SK-N-SH treated with all-trans-retinoic acid at 6 μM for 48 hours (cell line): ENCODE data around the gene PCID2.
A peak's percentile ranks its signal among the peaks of the same experiment; 100 is the strongest.

Experiments used
- ATAC-seq: fragments of 200-7000 bp; cut with Tn5 transposase; 3 replicates; pipeline ENCODE4 v1.9.1; 2020; ENCODE audit warnings: mild to moderate bottlenecking, moderate library complexity
- BACH2 ChIP-seq: fragments of 250-450 bp; sonication (Bioruptor Pico); IDR thresholded peaks from 2 replicates; pipeline ENCODE4 v1.9.0; 2021; ENCODE audit warnings: mild to moderate bottlenecking, borderline replicate concordance
- CSDC2 ChIP-seq: fragments of 250-450 bp; sonication (Bioruptor Pico); IDR thresholded peaks from 2 replicates; pipeline ENCODE4 v1.5.0; 2020; ENCODE audit warnings: mild to moderate bottlenecking, moderate library complexity
- ISL1 ChIP-seq: fragments of 250-450 bp; sonication (Bioruptor Pico); IDR thresholded peaks from 2 replicates; pipeline ENCODE4 v2.1.2; 2022; ENCODE audit warnings: mild to moderate bottlenecking, moderate library complexity
- OSR1 ChIP-seq: fragments of 250-450 bp; sonication (Bioruptor Pico); IDR thresholded peaks from 2 replicates; pipeline ENCODE4 v1.8.0; 2022; ENCODE audit warnings: moderate library complexity, mild to moderate bottlenecking, inconsistent platforms
- PATZ1 ChIP-seq: fragments of 250-450 bp; sonication (Bioruptor Pico); IDR thresholded peaks from 2 replicates; pipeline ENCODE4 v1.8.0; 2020; ENCODE audit warnings: mild to moderate bottlenecking, moderate library complexity, borderline replicate concordance
- POU6F1 ChIP-seq: fragments of 250-450 bp; sonication (Bioruptor Pico); IDR thresholded peaks from 2 replicates; pipeline ENCODE4 v1.8.0; 2021; ENCODE audit warnings: low read depth, mild to moderate bottlenecking, moderate library complexity, borderline replicate concordance
- RARB ChIP-seq: fragments of 250-450 bp; sonication (Bioruptor Pico); IDR thresholded peaks from 2 replicates; pipeline ENCODE4 v1.8.0; 2021; ENCODE audit warnings: mild to moderate bottlenecking, moderate library complexity
- SNAI2 ChIP-seq: fragments of 250-450 bp; sonication (Bioruptor Pico); IDR thresholded peaks from 2 replicates; pipeline ENCODE4 v1.5.0; 2020; ENCODE audit warnings: mild to moderate bottlenecking, moderate library complexity
- TCF4 ChIP-seq: fragments of 250-450 bp; sonication (Bioruptor Pico); IDR thresholded peaks from 2 replicates; pipeline ENCODE4 v1.8.0; 2021; ENCODE audit warnings: mild to moderate bottlenecking, moderate library complexity, borderline replicate concordance
- TOX ChIP-seq: fragments of 250-450 bp; sonication (Bioruptor Pico); IDR thresholded peaks from 2 replicates; pipeline ENCODE4 v1.8.0; 2021; ENCODE audit warnings: mild to moderate bottlenecking, moderate library complexity, borderline replicate concordance
- TSHZ2 ChIP-seq: fragments of 250-450 bp; sonication (Bioruptor Pico); IDR thresholded peaks from 2 replicates; pipeline ENCODE4 v1.5.0; 2020; ENCODE audit warnings: mild to moderate bottlenecking, moderate library complexity
- ZFP3 ChIP-seq: fragments of 250-450 bp; sonication (Bioruptor Pico); IDR thresholded peaks from 2 replicates; pipeline ENCODE4 v1.5.0; 2020; ENCODE audit warnings: mild to moderate bottlenecking, moderate library complexity
- ZFP30 ChIP-seq: fragments of 450-650 bp; formaldehyde crosslinking; IDR thresholded peaks from 2 replicates; pipeline ENCODE4 v1.5.0; 2022; ENCODE audit warnings: mild to moderate bottlenecking, moderate library complexity
- ZNF565 ChIP-seq: fragments of 450-650 bp; formaldehyde crosslinking; conservative IDR thresholded peaks from 2 replicates; pipeline ENCODE4 v1.5.0; 2020; ENCODE audit warnings: low read depth, mild to moderate bottlenecking, moderate library complexity
- ZNF70 ChIP-seq: fragments of 450-650 bp; formaldehyde crosslinking; IDR thresholded peaks from 2 replicates; pipeline ENCODE4 v1.5.0; 2020; ENCODE audit warnings: mild to moderate bottlenecking, moderate library complexity
- ZNF8 ChIP-seq: fragments of 450-650 bp; formaldehyde crosslinking; IDR thresholded peaks from 2 replicates; pipeline ENCODE4 v1.5.0; 2020; ENCODE audit warnings: mild to moderate bottlenecking, moderate library complexity
- TF ChIP-seq, protein P1 (sequence below): fragments of 250-450 bp; sonication (Bioruptor Pico); IDR thresholded peaks from 2 replicates; pipeline ENCODE4 v1.5.1; 2020; ENCODE audit warnings: low read depth, mild to moderate bottlenecking, moderate library complexity
- TF ChIP-seq, protein P2 (sequence below): fragments of 250-450 bp; sonication (Bioruptor Pico); IDR thresholded peaks from 2 replicates; pipeline ENCODE4 v1.5.1; 2021; ENCODE audit warnings: mild to moderate bottlenecking, moderate library complexity

PCID2 gene

DNA sequence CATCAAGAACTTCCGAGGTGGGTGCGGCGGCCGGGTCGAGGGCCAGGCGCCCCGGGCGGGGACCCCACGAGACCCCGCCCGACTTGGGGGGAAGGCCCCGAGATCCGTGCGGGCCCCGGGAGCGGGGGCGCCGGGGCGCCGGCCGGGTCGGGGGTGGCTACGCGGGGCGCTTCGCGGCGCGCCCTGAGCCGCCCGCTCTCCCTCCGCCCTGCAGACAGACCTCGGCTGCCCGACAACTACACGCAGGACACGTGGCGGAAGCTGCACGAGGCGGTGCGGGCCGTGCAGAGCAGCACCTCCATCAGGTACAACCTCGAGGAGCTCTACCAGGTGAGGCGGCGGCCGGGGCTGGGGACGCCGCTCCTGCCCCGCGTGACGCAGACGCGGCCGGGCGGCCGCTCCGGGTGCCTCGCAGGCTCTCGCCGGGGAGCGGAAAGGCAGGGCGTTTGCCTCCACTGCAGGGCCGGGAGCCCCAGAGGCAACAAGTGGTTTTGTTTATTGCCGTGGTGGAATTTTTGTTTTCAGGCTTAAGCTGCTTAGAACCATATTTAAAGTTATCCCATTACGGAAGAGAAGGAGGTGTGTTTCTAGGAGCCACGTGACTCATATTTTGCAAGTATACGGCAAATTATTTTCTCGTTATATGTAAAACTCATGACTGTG is 1.4 kb upstream of the PCID2 start:
- 0 out of 2 replicates have a peak, but pooled peaks have one; percentile 30 for TF ChIP-seq ZFP3 (CRISPR knock-in tag)
- TF ChIP-seq CSDC2 (CRISPR knock-in tag), result no peak
- no peak for TF ChIP-seq TOX (CRISPR knock-in tag)
- TF ChIP-seq ZNF565 (CRISPR knock-in tag), result no peak
- TF ChIP-seq TCF4, result no peak
- ATAC-seq, result peak; percentile 20

DNA sequence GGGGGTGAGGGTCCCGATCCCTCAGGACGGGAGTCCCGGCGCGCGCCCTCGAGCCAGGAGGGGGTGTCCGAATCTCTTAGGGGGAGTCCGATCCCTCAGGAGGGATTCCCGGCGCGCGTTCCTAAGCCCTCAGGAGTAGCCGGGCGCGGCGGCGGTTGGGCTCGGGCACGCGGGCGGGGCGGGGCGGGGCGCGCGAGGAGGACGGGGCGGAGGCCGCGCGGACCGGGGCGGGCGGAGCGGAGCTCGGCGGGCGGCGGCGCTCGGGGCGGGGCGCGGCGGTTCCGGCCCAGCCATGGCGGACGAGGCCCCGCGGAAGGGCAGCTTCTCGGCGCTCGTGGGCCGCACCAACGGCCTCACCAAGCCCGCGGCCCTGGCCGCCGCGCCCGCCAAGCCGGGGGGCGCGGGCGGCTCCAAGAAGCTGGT is 878 bp upstream of the PCID2 start, which contains the start of gene CUL4A:
CUL4A (plus strand) TSS at position 278 of the 423 bp plus-strand sequence; CDS start at position 293, 15 bp downstream.
- TF ChIP-seq, protein P1, sequence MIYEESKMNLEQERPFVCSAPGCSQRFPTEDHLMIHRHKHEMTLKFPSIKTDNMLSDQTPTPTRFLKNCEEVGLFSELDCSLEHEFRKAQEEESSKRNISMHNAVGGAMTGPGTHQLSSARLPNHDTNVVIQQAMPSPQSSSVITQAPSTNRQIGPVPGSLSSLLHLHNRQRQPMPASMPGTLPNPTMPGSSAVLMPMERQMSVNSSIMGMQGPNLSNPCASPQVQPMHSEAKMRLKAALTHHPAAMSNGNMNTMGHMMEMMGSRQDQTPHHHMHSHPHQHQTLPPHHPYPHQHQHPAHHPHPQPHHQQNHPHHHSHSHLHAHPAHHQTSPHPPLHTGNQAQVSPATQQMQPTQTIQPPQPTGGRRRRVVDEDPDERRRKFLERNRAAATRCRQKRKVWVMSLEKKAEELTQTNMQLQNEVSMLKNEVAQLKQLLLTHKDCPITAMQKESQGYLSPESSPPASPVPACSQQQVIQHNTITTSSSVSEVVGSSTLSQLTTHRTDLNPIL (CRISPR knock-in tag), result no peak
- TF ChIP-seq OSR1 (CRISPR knock-in tag), result no peak
- TF ChIP-seq, protein P2, sequence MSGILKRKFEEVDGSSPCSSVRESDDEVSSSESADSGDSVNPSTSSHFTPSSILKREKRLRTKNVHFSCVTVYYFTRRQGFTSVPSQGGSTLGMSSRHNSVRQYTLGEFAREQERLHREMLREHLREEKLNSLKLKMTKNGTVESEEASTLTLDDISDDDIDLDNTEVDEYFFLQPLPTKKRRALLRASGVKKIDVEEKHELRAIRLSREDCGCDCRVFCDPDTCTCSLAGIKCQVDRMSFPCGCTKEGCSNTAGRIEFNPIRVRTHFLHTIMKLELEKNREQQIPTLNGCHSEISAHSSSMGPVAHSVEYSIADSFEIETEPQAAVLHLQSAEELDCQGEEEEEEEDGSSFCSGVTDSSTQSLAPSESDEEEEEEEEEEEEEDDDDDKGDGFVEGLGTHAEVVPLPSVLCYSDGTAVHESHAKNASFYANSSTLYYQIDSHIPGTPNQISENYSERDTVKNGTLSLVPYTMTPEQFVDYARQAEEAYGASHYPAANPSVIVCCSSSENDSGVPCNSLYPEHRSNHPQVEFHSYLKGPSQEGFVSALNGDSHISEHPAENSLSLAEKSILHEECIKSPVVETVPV (CRISPR knock-in tag), result no peak
- TF ChIP-seq TSHZ2 (CRISPR knock-in tag), result no peak
- TF ChIP-seq TOX (CRISPR knock-in tag), result no peak
- no peak for TF ChIP-seq TCF4
- no peak for TF ChIP-seq RARB (CRISPR knock-in tag)
- no peak for TF ChIP-seq PATZ1 (CRISPR knock-in tag)
- TF ChIP-seq ZFP3 (CRISPR knock-in tag), result no peak
- no peak for TF ChIP-seq ISL1 (CRISPR knock-in tag)
- TF ChIP-seq ZNF70 (CRISPR knock-in tag), result no peak
- TF ChIP-seq SNAI2, result no peak
- TF ChIP-seq ZNF8, result no peak
- TF ChIP-seq CSDC2 (CRISPR knock-in tag), result no peak
- TF ChIP-seq BACH2, result no peak
- no peak for TF ChIP-seq POU6F1 (CRISPR knock-in tag)
- peak; percentile 68 for ATAC-seq

GRCh38 chr13:113207890-113208420 is 514 bp downstream of the PCID2 start:
- peak; percentile 65 for ATAC-seq
- TF ChIP-seq, protein P2 (CRISPR knock-in tag), result no peak
- TF ChIP-seq POU6F1 (CRISPR knock-in tag) (no peak), TSHZ2 (CRISPR knock-in tag) (no peak), RARB (CRISPR knock-in tag) (no peak), ZFP30 (CRISPR knock-in tag) (no peak), TOX (CRISPR knock-in tag) (no peak), ZNF565 (CRISPR knock-in tag) (no peak)
- TF ChIP-seq, protein P1 (CRISPR knock-in tag), result no peak
